ENCODE results near the gene GGT6. TPM values are rescaled to one million over a fixed set of nuclear protein-coding genes. Genes with fewer than 3 reads are reported as not detected.
"Not testable (repeated sequence)": the region's sequence is repeated elsewhere in the genome, so short reads cannot be mapped to it uniquely, and the experiment has no call there.

GGT6 gene
- total and polyA plus RNA-seq, 2 experiments from 2014 or later = not detected

- Histone ChIP-seq H3K27ac (peak overlapping the region; percentile 89), H3K4me3 (no peak overlapping the region), H3K36me3 (peaks cover 24% of the 10 kb centered on the region), H3K27me3 (no peaks in the 10 kb centered on the region), H3K9me3 (ENCODE audit: low read depth) (no peaks in the 10 kb centered on the region), H3K4me1 (ENCODE audit: low read depth) (peaks cover 58% of the 10 kb centered on the region)
- TF ChIP-seq CTCF (IDR thresholded peaks at IDR 0.05; ENCODE audit: low read depth, low read length) = no peak
- peak; percentile 57 to 92 for DNase-seq (ENCODE audit: low read depth in 1 of 2, low spot score in 1 of 2)
Observed at GRCh38 chr17:4599505-4600281, 39.3 kb upstream of the GGT6 start.

- TF ChIP-seq CTCF (IDR thresholded peaks at IDR 0.05; ENCODE audit: low read depth, low read length) = no peak
- no peaks in the 10 kb centered on the region for H3K9me3 ChIP-seq (ENCODE audit: low read depth)
- H3K27me3 ChIP-seq = no peaks in the 10 kb centered on the region
- peak overlapping the region; percentile 89 for H3K27ac ChIP-seq
- H3K36me3 ChIP-seq = peaks cover 24% of the 10 kb centered on the region
- DNase-seq (ENCODE audit: low read depth in 1 of 2, low spot score in 1 of 2) = peak; percentile 41 to 94
- peaks cover 51% of the 10 kb centered on the region for H3K4me1 ChIP-seq (ENCODE audit: low read depth)
- H3K4me3 ChIP-seq = no peak overlapping the region
Observed at GRCh38 chr17:4598776-4599504, 38.6 kb upstream of the GGT6 start.

- Histone ChIP-seq H3K4me1 (ENCODE audit: low read depth) (peaks cover 50% of the 10 kb centered on the region), H3K27ac (peak overlapping the region; percentile 89), H3K4me3 (no peak overlapping the region), H3K9me3 (ENCODE audit: low read depth) (no peaks in the 10 kb centered on the region), H3K36me3 (peaks cover 27% of the 10 kb centered on the region), H3K27me3 (no peaks in the 10 kb centered on the region)
- TF ChIP-seq CTCF (IDR thresholded peaks at IDR 0.05; ENCODE audit: low read depth, low read length) = no peak
- DNase-seq (ENCODE audit: low read depth in 1 of 2, low spot score in 1 of 2) = no peak
Observed at GRCh38 chr17:4597975-4598374, 37.6 kb upstream of the GGT6 start.

DNA sequence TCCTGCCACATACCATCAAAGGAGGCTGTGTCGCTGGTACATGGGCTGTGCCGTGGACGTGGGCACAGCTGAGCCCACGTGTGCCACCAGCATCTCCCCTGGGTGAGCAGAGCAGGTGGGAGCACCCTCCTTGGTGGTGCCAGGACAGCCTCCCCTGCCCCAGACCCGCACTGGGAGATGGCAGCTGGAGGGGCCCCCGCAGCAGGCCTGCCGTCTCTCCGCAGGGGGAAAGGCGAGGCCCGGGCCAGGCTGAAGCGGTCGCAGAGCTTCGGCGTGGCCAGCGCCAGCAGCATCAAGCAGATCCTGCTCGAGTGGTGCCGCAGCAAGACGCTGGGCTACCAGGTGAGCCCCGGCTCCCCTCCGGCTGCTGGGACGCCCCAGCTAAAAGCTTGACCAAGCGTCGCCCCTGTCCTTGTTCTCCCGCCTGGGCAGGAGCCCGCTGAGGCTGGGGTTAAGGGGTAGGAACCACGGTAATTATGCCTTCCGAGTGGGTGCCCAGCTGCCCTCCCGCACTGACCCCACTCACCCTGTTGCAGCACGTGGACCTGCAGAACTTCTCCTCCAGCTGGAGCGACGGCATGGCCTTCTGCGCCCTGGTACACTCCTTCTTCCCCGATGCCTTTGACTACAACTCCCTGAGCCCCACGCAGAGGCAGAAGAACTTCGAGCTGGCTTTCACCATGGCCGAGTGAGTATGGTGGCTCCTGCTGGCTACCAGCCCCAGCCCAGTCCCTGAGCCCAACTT, 36.4 kb upstream of the GGT6 start:
- DNase-seq (ENCODE audit: low read depth in 1 of 2, low spot score in 1 of 2) = no peak
- Histone ChIP-seq H3K4me3 (no peak overlapping the region), H3K27me3 (no peaks in the 10 kb centered on the region), H3K36me3 (peaks cover 22% of the 10 kb centered on the region), H3K9me3 (ENCODE audit: low read depth) (no peaks in the 10 kb centered on the region), H3K27ac (peak overlapping the region; percentile 89), H3K4me1 (ENCODE audit: low read depth) (peaks cover 46% of the 10 kb centered on the region)
- no peak for TF ChIP-seq CTCF (IDR thresholded peaks at IDR 0.05; ENCODE audit: low read depth, low read length)

DNA sequence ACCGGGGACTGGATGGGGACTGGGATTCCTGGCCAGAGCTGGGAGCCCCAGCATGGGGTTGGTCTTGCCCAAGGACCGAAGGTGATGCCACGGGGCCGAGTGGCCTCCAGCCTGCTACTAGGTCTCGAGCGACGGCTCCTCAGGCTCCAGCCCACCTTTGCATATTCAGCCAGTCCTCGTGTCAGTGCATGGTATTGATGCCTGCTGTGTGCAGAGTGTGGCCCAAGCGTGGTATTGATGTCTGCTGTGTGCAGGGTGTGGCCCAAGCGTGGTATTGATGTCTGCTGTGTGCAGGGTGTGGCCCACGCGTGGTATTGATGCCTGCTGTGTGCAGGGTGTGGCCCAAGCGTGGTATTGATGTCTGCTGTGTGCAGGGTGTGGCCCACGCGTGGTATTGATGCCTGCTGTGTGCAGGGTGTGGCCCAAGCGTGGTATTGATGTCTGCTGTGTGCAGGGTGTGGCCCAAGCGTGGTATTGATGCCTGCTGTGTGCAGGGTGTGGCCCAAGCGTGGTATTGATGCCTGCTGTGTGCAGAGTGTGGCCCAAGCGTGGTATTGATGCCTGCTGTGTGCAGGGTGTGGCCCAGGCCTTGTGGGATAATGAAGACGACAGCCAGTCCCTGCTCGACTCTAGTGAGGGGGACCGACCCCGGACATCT, 35.4 kb upstream of the GGT6 start:
- H3K9me3 ChIP-seq (ENCODE audit: low read depth); H3K4me3 ChIP-seq; H3K27me3 ChIP-seq; DNase-seq (ENCODE audit: low read depth in 1 of 2, low spot score in 1 of 2): not testable (repeated sequence)
- H3K4me1 ChIP-seq (ENCODE audit: low read depth) = peaks cover 46% of the 10 kb centered on the region
- peak overlapping the region; percentile 89 for H3K27ac ChIP-seq
- H3K36me3 ChIP-seq = peaks cover 22% of the 10 kb centered on the region

Data from cardiac muscle cell (in vitro differentiated cells and primary cell).